ENCODE results near the gene ZNF844.

GRCh38 chr19:12055784-12056183 lies 8.7 kb upstream of the ZNF844 start:
- TF ChIP-seq CTCF (conservative IDR thresholded peaks at IDR 0.05 in 1 of 2, IDR thresholded peaks at IDR 0.05 in 1 of 2; ENCODE audit: low read depth in 1 of 2, low read length in 2 of 2) (no peak), EZH2 (IDR thresholded peaks at IDR 0.05; ENCODE audit: low read length, missing control alignments) (no peak)

Data from fibroblast of lung (primary cell).